HepG2 (cell line): Measurements from ENCODE around the gene JUND. TPM values are rescaled to one million over a fixed set of nuclear protein-coding genes. Genes with fewer than 3 reads are reported as not detected.

Experiments used
- CREB3 ChIP-seq: sonication (generic); formaldehyde crosslinking; IDR thresholded peaks from 2 replicates; pipeline ENCODE4 v1.5.0; 2020; ENCODE audit warnings: missing genetic modification reagents
- HNF1A ChIP-seq, 2 experiments: sonication (generic) in 1 of 2; formaldehyde crosslinking in 1 of 2; IDR thresholded peaks; 2 replicates each; pipeline versions ENCODE4 v1.4.0 to v1.6.1; 2016 to 2020; ENCODE audit warnings: borderline replicate concordance in 1 of 2, low read depth in 1 of 2, mild to moderate bottlenecking in 1 of 2, missing genetic modification reagents in 1 of 2
- KDM1A ChIP-seq: IDR thresholded peaks from 2 replicates; pipeline ENCODE4 v1.6.1; 2016; ENCODE audit warnings: missing compliant biosample characterization
- MIXL1 ChIP-seq: IDR thresholded peaks from 2 replicates; pipeline ENCODE4 v1.6.1; 2016
- MLXIP ChIP-seq: sonication (generic); formaldehyde crosslinking; IDR thresholded peaks from 2 replicates; pipeline ENCODE4 v1.9.0; 2021; ENCODE audit warnings: missing genetic modification reagents, borderline replicate concordance
- NFE2 ChIP-seq: sonication (generic); formaldehyde crosslinking; IDR thresholded peaks from 2 replicates; pipeline ENCODE4 v1.4.0; 2020; ENCODE audit warnings: missing genetic modification reagents
- PATZ1 ChIP-seq: sonication (generic); formaldehyde crosslinking; IDR thresholded peaks from 2 replicates; pipeline ENCODE4 v1.4.0; 2020; ENCODE audit warnings: missing genetic modification reagents
- REPIN1 ChIP-seq: sonication (generic); formaldehyde crosslinking; IDR thresholded peaks from 2 replicates; pipeline ENCODE4 v1.8.0; 2022; ENCODE audit warnings: missing genetic modification reagents, low read depth, mild to moderate bottlenecking, borderline replicate concordance
- TEAD2 ChIP-seq: sonication (generic); formaldehyde crosslinking; IDR thresholded peaks from 2 replicates; pipeline ENCODE4 v1.9.0; 2021; ENCODE audit warnings: missing genetic modification reagents
- ZMAT3 ChIP-seq: sonication (generic); formaldehyde crosslinking; conservative IDR thresholded peaks from 2 replicates; pipeline ENCODE4 v1.7.0; 2021; ENCODE audit warnings: missing genetic modification reagents
- ZNF224 ChIP-seq: sonication (generic); formaldehyde crosslinking; IDR thresholded peaks from 2 replicates; pipeline ENCODE4 v1.5.0; 2020; ENCODE audit warnings: mild to moderate bottlenecking, missing genetic modification reagents
- ZNF775 ChIP-seq: sonication (generic); formaldehyde crosslinking; IDR thresholded peaks from 2 replicates; pipeline ENCODE4 v1.4.0; 2020; ENCODE audit warnings: missing genetic modification reagents, mild to moderate bottlenecking, moderate library complexity, borderline replicate concordance
- ZSCAN21 ChIP-seq: sonication (generic); formaldehyde crosslinking; IDR thresholded peaks from 2 replicates; pipeline ENCODE4 v1.8.0; 2022; ENCODE audit warnings: mild to moderate bottlenecking, missing genetic modification reagents, moderate library complexity, borderline replicate concordance
- polyA plus RNA-seq, 8 experiments: library from polyadenylated mRNA; depleted of rRNA in 3 of 8; stranded (reverse) in 7 of 8; unstranded in 1 of 8; fragments of >200 nt; fragmentation: Illumina TruSeq in 4 of 8; extraction: Trizol in 4 of 8; gene quantifications; 2 replicates each; pipeline versions ENCODE4 v1.2.1 to v1.2.3, GENCODE V29; 2011 to 2016; ENCODE audit warnings: low read depth in 4 of 8, missing spikeins in 1 of 8, mixed read lengths in 1 of 8; ENCODE audit not compliant: insufficient read depth in 1 of 8
- total RNA-seq, 5 experiments: library from RNA; depleted of rRNA; stranded (reverse); fragments of >200 nt; fragmentation: Illumina TruSeq; extraction: Trizol; gene quantifications; 2 replicates each; pipeline ENCODE4 v1.2.3, GENCODE V29; 2016; ENCODE audit warnings: low read depth in 1 of 5

Gene JUND
- total and polyA plus RNA-seq, 2 of the 13 experiments (the other 11 are each of a cell fraction or from before 2014, with no cell fraction given): 41.2 to 59.8 TPM

- TF ChIP-seq HNF1A (IDR thresholded peaks at IDR 0.05; ENCODE audit: low read depth): no peak
- no peak for TF ChIP-seq HNF1A (CRISPR knock-in tag; IDR thresholded peaks at IDR 0.05; ENCODE audit: borderline replicate concordance)
- TF ChIP-seq PATZ1: peak; percentile 98
- TF ChIP-seq CREB3 (CRISPR knock-in tag): peak; percentile 74; the same call in 1 of the 2 replicates
- TF ChIP-seq ZSCAN21 (CRISPR knock-in tag): peak; percentile 60; the same call in 1 of the 2 replicates
- no peak for TF ChIP-seq ZMAT3
- no peak for TF ChIP-seq ZNF224 (CRISPR knock-in tag)
- TF ChIP-seq NFE2 (CRISPR knock-in tag): no peak
- no peak for TF ChIP-seq ZNF775 (CRISPR knock-in tag)
- TF ChIP-seq MIXL1 (CRISPR knock-in tag): 0 out of 2 replicates have a peak, but pooled peaks have one; percentile 22
- no peak for TF ChIP-seq KDM1A (CRISPR knock-in tag)
- TF ChIP-seq REPIN1 (CRISPR knock-in tag): no peak
- 0 out of 2 replicates have a peak, but pooled peaks have one; percentile 27 for TF ChIP-seq MLXIP (CRISPR knock-in tag)
- no peak for TF ChIP-seq TEAD2 (CRISPR knock-in tag)
Observed at GRCh38 chr19:18280247-18281081, 958 bp downstream of the JUND start (continued).
